AG08396 (cell line): ENCODE data around the gene FBLN1.

ENCODE experiments used
- DNase-seq: peaks from one replicate; pipeline ENCODE4 v3.0.0; 2012; ENCODE audit warnings: low spot score, mixed read lengths

The FBLN1 gene

GRCh38 chr22:45571089-45571488, 68.4 kb downstream of the FBLN1 start:
- DNase-seq: no peak

DNA sequence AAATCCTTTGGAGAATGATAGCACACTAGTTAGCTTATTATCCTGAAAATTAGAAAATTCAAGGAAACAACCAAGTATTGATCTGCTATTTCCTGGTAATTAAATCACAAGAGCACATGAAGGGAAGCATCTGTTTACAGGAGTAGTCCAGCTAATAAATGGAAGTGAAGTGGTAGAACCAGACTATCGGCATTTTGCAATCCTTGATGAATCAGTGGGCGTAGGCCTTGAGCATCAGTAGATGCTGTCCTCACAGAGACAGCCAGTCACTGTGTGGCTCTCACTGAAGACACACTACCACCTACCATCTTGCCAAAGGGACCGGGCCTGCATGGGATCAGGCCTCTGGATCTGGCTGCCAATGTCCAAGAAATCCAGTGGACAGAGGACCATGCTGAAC, 69.8 kb downstream of the FBLN1 start:
- no peak for DNase-seq

GRCh38 chr22:45574069-45574703, 71.5 kb downstream of the FBLN1 start:
- DNase-seq: no peak

DNA sequence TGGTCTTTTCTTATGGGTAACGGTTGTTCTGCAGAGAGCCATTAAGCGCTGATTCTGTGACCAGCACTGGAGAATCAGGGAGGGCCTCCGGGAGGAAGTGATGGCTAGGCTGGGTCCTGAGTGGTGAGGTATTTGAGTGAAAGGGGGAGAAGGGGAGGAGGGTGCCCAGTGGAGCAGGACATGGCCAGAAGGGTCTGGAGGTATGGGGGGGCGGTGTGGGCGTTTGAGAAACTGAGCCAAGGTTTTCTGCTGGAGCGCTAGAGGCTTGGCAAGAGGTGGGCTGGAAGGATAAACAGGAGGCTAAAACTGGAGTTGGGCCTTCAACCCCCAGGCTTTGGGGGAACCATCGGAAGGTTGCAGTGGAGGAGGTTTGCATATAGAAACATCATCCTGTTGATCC, 72.5 kb downstream of the FBLN1 start:
- DNase-seq: no peak

DNA sequence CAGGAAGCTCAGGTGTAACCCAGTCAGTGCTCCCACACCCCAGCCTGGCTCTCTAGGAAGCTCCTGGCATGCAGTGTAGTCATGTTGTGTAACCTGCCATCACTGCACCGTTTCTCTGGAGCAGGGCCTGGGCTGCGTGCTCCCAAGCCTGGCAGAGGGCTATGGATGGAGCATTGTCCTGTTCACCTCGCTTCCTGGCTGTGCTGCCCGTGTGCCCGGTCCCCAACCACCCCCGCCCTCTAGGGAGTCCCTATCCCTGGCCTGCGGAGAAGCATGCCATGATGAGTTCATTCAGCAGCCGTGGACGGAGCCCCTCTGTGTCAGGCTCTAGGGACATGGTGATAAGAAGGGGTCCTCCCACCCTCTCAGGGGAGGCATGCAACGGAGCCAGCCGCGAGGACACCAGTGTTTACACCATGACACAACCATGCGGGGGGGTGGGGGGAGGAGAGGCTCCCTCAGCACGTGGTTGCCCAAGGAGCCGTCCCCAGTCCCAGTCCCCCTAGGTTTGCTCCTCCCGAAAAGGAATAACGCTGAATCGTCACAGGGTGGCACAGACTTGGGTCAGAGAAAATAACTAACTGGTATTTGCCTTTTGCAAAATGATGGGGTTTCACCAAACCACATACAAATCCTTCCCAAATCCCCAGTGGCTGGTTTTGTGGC, 73.1 kb downstream of the FBLN1 start:
- no peak for DNase-seq

DNA sequence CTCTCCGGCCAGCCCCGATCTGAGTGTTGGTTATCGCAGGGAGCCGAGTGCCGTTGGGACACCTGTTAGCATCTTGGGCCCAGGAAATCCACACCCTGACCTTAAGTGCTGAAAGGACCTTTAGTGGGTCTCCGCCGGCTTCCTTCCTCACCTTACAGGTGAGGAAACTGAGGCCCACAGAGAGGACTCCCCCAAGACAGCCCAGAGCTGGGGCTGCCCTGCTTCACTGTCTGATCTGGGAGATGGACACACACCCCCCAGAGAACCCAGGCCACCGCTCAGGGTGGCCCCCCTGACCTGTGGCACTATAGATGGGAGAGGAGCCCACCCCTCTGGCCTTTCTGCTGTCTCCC, 73.6 kb downstream of the FBLN1 start:
- DNase-seq: no peak

DNA sequence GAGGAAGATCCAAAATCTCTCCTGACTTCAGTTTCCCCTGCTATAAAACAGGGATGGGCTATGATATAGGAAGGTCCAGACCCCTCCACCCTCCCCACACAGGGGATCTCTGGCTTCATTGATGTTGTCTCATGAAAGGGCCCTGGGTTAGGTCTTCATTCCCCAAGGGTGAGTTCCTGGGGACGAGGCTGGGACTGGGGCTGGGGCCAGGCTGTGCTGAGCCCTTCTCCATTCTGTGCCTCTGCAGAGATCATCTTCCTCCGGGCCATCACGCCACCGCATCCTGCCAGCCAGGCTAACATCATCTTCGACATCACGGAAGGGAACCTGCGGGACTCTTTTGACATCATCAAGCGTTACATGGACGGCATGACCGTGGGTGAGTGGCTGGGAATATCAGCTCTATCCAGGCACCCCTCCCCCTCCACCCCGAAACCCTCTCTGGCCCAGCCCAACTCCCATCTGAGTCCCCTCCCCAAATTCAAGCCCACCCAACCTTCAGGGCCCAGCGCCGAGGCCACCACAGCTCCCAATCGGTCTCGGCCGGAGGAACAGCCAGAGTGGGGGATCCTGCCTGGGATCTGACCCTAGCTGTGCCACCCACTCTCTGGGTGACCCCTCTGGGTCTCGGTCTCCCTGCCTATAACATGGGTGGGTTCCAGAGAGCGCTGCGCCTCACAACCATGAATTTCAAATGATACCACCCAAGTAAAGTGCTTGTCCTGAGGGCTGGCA, 74.2 kb downstream of the FBLN1 start:
- no peak for DNase-seq

DNA sequence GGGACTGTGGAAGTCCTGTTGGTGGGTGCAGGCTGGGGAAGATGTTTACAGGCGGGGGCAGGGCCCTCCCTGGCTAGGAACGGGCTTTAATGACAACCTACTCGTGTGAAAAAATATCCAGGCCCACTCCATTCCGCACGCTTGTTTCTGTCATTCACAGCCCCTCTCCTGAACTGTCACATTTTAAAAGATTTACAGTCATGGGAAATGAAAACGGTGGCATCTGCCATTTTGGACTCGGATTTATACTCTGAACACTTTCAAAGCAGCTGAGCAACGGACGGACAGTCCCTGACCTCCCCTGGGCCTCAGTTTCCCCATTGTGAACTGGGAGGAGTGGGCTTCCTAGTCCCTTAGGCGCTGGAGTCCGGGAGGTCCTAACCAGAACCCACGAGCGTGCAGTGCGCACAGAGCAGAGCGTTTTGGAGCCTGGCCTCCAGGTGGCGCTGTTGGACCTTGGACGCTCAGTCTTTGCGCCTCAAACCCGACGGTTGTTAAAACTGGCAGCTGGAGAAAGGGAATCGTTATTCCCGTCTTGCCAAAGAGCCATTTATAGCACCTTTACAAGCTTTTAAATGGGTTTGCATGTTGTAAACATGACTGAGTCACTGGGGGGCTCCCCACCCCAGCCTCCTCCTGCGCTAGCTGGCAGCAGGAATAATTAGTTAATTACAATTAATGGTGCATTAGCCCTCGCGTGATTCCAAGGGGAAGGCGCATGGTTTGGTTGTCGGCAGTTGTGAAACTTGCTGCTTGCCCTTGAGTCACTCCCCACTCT, 75.3 kb downstream of the FBLN1 start:
- DNase-seq: peak; percentile 81

GRCh38 chr22:45578524-45579147, 76.0 kb downstream of the FBLN1 start:
- DNase-seq: no peak

- no peak for DNase-seq
Observed at GRCh38 chr22:45579306-45579705, 76.6 kb downstream of the FBLN1 start.

GRCh38 chr22:45579806-45580725, 77.4 kb downstream of the FBLN1 start:
- DNase-seq: no peak

DNA sequence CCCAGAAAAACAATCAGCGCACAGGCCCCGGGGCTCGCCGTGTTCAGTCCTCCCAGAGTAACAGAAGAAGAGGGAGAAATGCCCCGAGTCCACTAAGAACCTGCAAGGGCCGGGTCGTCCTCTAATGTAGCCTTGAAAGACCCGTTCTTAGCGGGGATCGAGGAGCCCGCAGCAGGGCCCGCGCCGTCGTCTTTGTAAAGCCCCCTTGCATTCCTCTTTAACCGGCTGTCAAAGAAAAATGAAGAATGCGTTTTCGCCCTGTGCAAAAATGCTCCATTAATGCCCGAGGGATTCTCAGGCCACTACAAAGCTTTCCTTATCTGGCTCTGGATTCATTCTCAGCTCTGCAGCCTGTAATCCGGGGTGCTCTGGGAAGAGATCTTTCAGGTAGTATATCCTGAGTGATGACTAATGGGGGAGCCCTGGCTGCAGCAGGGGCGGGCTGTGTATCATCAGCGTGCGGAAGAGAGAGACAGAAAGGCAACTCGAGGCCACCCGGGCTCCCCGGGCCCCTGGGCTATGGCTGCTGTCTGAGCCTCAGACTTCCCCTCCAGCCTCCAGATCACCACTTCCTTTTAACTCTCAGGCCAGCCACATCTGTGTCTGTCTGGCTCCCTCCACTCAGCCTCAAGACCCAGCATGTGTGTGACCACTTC, 78.2 kb downstream of the FBLN1 start:
- no peak for DNase-seq

DNA sequence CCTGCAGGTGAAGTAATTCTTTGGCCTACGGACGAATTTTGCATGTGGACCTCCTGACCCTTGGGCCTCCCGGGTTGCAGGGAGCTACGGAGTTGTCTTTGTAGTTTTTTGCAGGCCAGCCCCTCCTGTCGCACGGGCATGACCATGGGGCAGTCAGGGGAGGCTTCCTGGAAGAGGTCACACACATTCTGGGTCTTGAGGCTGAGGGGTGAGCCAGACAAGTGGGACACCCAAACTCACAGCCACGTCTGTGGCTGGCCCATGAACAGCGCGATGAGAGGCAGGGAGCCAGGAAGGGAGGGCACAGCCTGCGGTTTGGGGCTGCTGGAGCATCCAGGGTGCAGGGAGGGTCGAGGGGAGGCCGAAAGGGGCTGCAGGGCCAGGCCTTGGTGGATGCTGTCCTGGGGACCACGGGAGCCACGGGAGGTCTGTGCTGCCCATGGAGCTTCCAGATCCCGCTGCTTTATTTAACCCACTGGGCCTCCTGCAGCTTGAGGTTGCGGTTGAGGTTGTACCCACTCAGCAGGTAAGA, 78.9 kb downstream of the FBLN1 start:
- no peak for DNase-seq

DNA sequence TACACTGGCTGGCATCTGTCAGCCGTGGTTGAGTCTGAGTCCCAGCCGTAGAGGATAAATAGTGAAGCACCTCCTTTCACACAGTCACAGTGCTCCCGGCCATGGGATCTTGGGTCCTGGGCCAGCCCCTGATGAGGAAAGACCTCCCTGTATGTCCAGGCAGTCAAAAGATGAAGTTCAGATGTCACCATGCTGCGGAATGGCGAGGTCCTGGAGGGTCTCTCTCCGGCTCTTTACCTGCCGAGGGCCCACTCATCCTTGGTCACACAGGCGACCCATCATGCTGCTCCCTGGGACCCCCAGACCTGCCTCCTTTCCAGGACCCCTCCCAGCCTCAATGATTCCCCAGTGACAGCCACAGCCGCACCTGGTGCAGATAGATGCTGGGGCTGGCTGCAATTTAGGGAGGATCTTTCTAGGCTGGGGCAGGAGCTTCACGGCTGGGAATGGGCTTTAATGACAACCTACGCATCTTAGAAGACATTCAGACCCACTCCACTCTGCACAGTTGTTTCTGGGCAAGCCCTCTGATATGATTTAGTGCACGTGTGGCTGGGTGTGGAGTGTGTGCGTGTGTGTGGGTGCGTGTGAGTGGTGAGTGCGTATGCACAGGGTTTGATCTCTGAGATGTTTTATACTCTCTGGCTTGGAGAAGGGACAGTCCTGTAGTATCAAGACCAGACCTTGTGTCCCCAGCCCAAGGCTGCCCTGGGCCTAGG, 79.7 kb downstream of the FBLN1 start:
- no peak for DNase-seq

GRCh38 chr22:45582955-45583320, 80.3 kb downstream of the FBLN1 start:
- no peak for DNase-seq

GRCh38 chr22:45583504-45583903, 80.8 kb downstream of the FBLN1 start:
- no peak for DNase-seq

GRCh38 chr22:45584121-45584570, 81.5 kb downstream of the FBLN1 start:
- DNase-seq: peak; percentile 73

GRCh38 chr22:45584621-45585436, 82.1 kb downstream of the FBLN1 start:
- no peak for DNase-seq

DNA sequence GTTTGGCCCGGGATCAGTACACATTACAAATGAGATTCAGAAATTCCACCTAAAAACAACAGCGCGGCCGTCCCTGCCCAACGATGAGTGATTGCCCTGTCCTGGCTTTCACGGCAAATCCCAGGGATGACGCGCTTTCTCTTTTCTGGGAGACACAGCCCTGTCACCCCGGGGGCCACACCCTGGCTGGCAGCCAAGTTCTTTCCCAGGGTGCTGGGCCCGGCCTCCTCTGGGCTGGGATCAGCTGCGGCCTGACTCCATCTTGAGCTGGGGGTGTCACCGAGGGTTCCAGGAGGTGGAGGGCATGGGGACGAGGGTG, 82.7 kb downstream of the FBLN1 start:
- DNase-seq: peak; percentile 34
